Measurements from ENCODE around the gene TMEM115. TPM values are rescaled to one million over a fixed set of nuclear protein-coding genes. Genes with fewer than 3 reads are reported as not detected.
"Not testable (repeated sequence)": the region's sequence is repeated elsewhere in the genome, so short reads cannot be mapped to it uniquely, and the experiment has no call there.

Gene TMEM115
- total and polyA plus RNA-seq, 8 donors: 13.8 to 29.2 (median 16.8) TPM

DNA sequence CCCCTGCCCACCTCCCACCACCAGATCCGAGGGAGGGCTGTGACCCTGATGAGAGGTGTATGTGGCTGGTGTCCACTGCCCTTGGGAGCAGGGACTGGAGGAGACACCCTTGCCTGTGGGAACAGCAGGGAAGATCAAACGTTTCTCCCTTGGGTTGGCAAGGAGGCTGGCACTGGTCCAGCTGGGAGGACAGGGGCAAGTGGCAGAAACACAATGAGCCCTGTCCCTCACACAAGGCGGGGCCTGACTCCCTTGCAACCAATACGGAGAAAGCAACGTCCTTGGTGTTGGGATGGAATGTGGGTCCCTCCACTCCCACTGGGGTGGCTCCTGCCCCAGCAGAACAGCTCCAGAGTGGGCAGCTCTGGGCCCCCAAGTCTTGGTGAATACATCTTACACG is 42.0 kb downstream of the TMEM115 start:
- no peaks in the 10 kb centered on the region for H3K9me3 ChIP-seq
- peak overlapping the region in 1 of 4 donors; percentile 21 for H3K27ac ChIP-seq
- intact Hi-C loops (cut with DNase I): no loop called here
- ATAC-seq (no peak), FAIRE-seq (no peak), DNase-seq (peak in 2 of 6 donors; percentile 62 to 80)
- TF ChIP-seq, protein P1, sequence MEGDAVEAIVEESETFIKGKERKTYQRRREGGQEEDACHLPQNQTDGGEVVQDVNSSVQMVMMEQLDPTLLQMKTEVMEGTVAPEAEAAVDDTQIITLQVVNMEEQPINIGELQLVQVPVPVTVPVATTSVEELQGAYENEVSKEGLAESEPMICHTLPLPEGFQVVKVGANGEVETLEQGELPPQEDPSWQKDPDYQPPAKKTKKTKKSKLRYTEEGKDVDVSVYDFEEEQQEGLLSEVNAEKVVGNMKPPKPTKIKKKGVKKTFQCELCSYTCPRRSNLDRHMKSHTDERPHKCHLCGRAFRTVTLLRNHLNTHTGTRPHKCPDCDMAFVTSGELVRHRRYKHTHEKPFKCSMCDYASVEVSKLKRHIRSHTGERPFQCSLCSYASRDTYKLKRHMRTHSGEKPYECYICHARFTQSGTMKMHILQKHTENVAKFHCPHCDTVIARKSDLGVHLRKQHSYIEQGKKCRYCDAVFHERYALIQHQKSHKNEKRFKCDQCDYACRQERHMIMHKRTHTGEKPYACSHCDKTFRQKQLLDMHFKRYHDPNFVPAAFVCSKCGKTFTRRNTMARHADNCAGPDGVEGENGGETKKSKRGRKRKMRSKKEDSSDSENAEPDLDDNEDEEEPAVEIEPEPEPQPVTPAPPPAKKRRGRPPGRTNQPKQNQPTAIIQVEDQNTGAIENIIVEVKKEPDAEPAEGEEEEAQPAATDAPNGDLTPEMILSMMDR (IDR thresholded peaks at IDR 0.05): no peak
- WGBS, 2 donors: 57 to 65% methylated on average over 6 of the region's 6 CpGs
- no peaks in the 10 kb centered on the region for H3K27me3 ChIP-seq
- H3K4me3 ChIP-seq: no peak overlapping the region
- no peaks in the 10 kb centered on the region for H3K36me3 ChIP-seq
- peaks cover 5 to 17% (median 17%) of the 10 kb centered on the region in 3 donors for H3K4me1 ChIP-seq

DNA sequence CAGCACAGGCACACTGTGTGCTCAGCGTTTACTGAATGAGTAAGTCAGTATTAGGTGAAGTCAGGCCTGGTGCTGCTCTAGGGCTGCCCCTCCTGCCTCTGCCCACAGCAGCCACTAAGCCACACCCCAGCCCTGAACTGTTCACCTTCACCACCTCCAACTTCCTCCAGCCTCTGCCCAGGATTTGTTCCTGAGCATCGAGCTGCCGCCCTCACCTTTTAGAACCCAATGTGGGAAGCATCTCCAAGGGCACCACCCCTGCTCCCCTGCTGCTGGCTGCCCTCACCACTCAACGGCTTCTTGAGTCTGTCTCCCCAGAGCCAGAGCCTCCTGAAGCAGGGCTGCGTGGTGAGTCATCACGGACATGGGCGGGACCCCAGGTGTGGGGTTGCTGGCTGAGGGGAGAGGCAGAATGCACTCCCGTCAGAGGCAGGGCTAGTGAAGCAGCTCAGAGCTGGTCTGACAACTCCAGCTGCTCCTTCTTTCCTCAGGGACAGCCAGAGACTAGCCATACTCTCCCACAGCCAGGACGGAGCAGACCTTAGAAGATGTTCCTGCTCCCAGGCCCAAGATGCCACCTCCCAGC is 42.6 kb downstream of the TMEM115 start:
- peak in 2 of 6 donors; percentile 40 to 67 for DNase-seq
- intact Hi-C loops (cut with DNase I): no loop called here
- no peaks in the 10 kb centered on the region for H3K9me3 ChIP-seq
- FAIRE-seq: no peak
- peak in 1 of 4 donors; percentile 6 for ATAC-seq
- 74 to 78% methylated on average over 9 of the region's 9 CpGs for WGBS, 2 donors
- H3K27me3 ChIP-seq: no peaks in the 10 kb centered on the region
- peak overlapping the region in 1 of 4 donors; percentile 21 for H3K27ac ChIP-seq
- no peak overlapping the region for H3K4me3 ChIP-seq
- no peaks in the 10 kb centered on the region for H3K36me3 ChIP-seq
- TF ChIP-seq, protein P1 (IDR thresholded peaks at IDR 0.05): no peak
- H3K4me1 ChIP-seq: peaks cover 5 to 11% (median 11%) of the 10 kb centered on the region in 3 donors

DNA sequence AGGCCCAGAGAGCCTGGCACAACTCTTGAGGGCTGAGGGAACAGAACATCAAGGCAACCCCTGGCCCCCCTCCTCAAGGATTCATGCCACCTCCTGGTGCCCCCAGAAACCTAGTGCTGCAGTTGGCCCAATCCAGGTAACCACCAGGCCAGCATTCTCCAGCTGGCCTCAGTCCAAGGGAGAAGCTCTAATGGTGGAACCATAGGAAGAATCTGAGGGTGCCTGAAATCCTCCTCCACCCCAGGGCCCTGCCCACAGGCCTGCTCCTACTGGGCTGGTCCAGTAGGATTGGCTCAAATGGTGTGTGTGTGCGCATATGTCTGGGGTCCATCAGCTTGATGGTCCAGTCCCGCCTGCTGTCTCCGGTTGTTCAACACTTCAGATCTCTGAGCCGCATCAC is 44.5 kb downstream of the TMEM115 start:
- H3K27ac ChIP-seq: no peak overlapping the region

DNA sequence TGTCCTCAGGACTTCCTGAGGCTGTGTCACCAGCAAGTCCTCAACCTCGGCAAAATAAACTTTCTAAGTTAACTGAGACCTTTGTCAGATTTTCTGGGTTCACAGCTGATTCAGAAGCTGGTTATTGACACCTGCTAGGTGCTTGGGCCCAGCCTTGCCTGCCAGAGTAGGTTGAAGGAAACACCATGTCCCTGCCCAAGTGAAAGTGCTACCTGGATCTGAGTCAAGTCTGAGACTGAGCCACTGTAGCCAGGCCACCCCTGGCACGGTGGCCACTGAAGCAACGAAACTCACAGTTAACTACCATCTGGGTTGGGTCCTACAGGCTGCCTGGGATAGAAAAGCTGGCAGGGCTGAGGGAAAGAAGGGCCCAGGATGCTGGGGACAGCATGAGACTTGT is 45.0 kb downstream of the TMEM115 start:
- FAIRE-seq (no peak), ATAC-seq (no peak), DNase-seq (no peak)
- 83 to 89% methylated on average over 3 of the region's 3 CpGs for whole genome bisulfite sequencing, 2 donors
- Histone ChIP-seq H3K9me3 (no peaks in the 10 kb centered on the region), H3K4me1 (peaks cover 3 to 10% (median 10%) of the 10 kb centered on the region in 3 donors), H3K27ac (no peak overlapping the region), H3K36me3 (no peaks in the 10 kb centered on the region), H3K27me3 (no peaks in the 10 kb centered on the region), H3K4me3 (no peak overlapping the region)
- intact Hi-C loops (cut with DNase I): no loop called here
- TF ChIP-seq, protein P1 (IDR thresholded peaks at IDR 0.05): no peak

More for the DNA sequence above, 44.5 kb downstream of the TMEM115 start:
- Histone ChIP-seq H3K4me3 (no peak overlapping the region), H3K36me3 (no peaks in the 10 kb centered on the region), H3K9me3 (no peaks in the 10 kb centered on the region), H3K4me1 (peaks cover 0 to 8% (median 8%) of the 10 kb centered on the region in 3 donors), H3K27me3 (no peaks in the 10 kb centered on the region)
- DNase-seq: peak in 1 of 6 donors; percentile 36
- TF ChIP-seq, protein P1 (IDR thresholded peaks at IDR 0.05): no peak
- FAIRE-seq: no peak
- intact Hi-C loops (cut with DNase I): no loop called here
- 96 to 98% methylated on average over 4 of the region's 4 CpGs for WGBS, 2 donors
- no peak for ATAC-seq

DNA sequence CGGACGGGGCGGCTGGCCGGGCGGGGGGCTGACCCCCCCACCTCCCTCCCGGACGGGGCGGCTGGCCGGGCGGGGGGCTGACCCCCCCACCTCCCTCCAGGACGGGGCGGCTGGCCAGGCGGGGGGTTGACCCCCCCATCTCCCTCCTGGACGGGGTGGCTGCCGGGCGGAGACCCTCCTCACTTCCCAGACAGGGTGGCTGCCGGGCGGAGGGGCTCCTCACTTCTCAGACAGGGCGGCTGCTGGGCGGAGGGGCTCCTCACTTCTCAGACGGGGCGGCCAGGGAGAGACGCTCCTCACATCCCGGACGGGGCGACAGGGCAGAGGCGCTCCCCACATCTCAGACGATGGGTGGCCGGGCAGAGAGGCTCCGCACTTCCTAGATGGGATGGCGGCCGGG is 47.3 kb downstream of the TMEM115 start:
- H3K27ac ChIP-seq; ATAC-seq; FAIRE-seq; intact Hi-C loops (cut with DNase I); H3K9me3 ChIP-seq; H3K4me1 ChIP-seq; H3K27me3 ChIP-seq; DNase-seq; H3K4me3 ChIP-seq; H3K36me3 ChIP-seq: not testable (repeated sequence)
- 92 to 93% methylated on average over 16 to 32 of the region's 32 CpGs for WGBS, 2 donors

Other genes starting within 250 kb of the TMEM115 start
- gene SEMA3F, start 204.2 kb downstream of the TMEM115 start, total RNA-seq: 1 to 10 TPM; 1.4 to 7.7 (median 2.9) TPM
- 1 to 10 TPM; 7.1 to 8.8 TPM for gene SEMA3F, start 204.2 kb downstream of the TMEM115 start, polyA plus RNA-seq
- gene GNAT1, start 167.9 kb downstream of the TMEM115 start, total RNA-seq: not detected
- not detected for gene GNAT1, start 167.9 kb downstream of the TMEM115 start, polyA plus RNA-seq
- 10 to 100 TPM; 21.2 to 57.9 (median 38.6) TPM for gene SLC38A3, start 154.2 kb downstream of the TMEM115 start, total RNA-seq
- gene SLC38A3, start 154.2 kb downstream of the TMEM115 start, polyA plus RNA-seq: 10 to 100 TPM; 35.2 to 40.8 TPM
- gene GNAI2, start 123.3 kb downstream of the TMEM115 start, total RNA-seq: 100 to 1,000 TPM in 1 of 6 donors, 10 to 100 TPM in 5; 26.9 to 104 (median 42.9) TPM
- 10 to 100 TPM; 54.1 to 97.6 TPM for gene GNAI2, start 123.3 kb downstream of the TMEM115 start, polyA plus RNA-seq
- gene SEMA3B, start 90.4 kb downstream of the TMEM115 start, total RNA-seq: 10 to 100 TPM; 27.5 to 53.5 (median 33.2) TPM
- 100 to 1,000 TPM; 118 to 223 TPM for gene SEMA3B, start 90.4 kb downstream of the TMEM115 start, polyA plus RNA-seq
- gene LSMEM2, start 80.4 kb downstream of the TMEM115 start, total RNA-seq: under 1 TPM in 1 of 6 donors, not detected in 5; 0.12 TPM
- gene LSMEM2, start 80.4 kb downstream of the TMEM115 start, polyA plus RNA-seq: 1 to 10 TPM in 1 of 2 donors, under 1 TPM in 1; 0.15 to 2.1 TPM
- 10 to 100 TPM; 47.1 to 81.6 (median 55.1) TPM for gene IFRD2, start 67.1 kb downstream of the TMEM115 start, total RNA-seq
- 100 to 1,000 TPM; 101 to 117 TPM for gene IFRD2, start 67.1 kb downstream of the TMEM115 start, polyA plus RNA-seq
- 1 to 10 TPM in 1 of 6 donors, under 1 TPM in 5; 0.46 to 1.3 (median 0.65) TPM for gene HYAL3, start 60.1 kb downstream of the TMEM115 start, total RNA-seq
- 1 to 10 TPM; 1.6 to 2.1 TPM for gene HYAL3, start 60.1 kb downstream of the TMEM115 start, polyA plus RNA-seq
- gene NAA80, start 60.1 kb downstream of the TMEM115 start, total RNA-seq: 1 to 10 TPM; 2.6 to 6.6 (median 5.0) TPM
- gene NAA80, start 60.1 kb downstream of the TMEM115 start, polyA plus RNA-seq: 10 to 100 TPM; 13.0 to 15.6 TPM
- gene HYAL1, start 55.9 kb downstream of the TMEM115 start, total RNA-seq: 1 to 10 TPM; 3.1 to 7.1 (median 5.7) TPM
- gene HYAL1, start 55.9 kb downstream of the TMEM115 start, polyA plus RNA-seq: 10 to 100 TPM in 1 of 2 donors, 1 to 10 TPM in 1; 8.2 to 11.7 TPM
- 10 to 100 TPM in 4 of 6 donors, 1 to 10 TPM in 2; 6.3 to 22.1 (median 13.3) TPM for gene HYAL2, start 36.8 kb downstream of the TMEM115 start, total RNA-seq
- gene HYAL2, start 36.8 kb downstream of the TMEM115 start, polyA plus RNA-seq: 10 to 100 TPM; 28.4 to 39.5 TPM
- gene TUSC2, start 31.3 kb downstream of the TMEM115 start, total RNA-seq: 10 to 100 TPM; 10.2 to 18.7 (median 16.1) TPM
- 10 to 100 TPM; 20.8 to 21.8 TPM for gene TUSC2, start 31.3 kb downstream of the TMEM115 start, polyA plus RNA-seq
- gene RASSF1, start 18.7 kb downstream of the TMEM115 start, total RNA-seq: 10 to 100 TPM; 10.3 to 23.0 (median 12.2) TPM
- 10 to 100 TPM; 17.5 to 29.5 TPM for gene RASSF1, start 18.7 kb downstream of the TMEM115 start, polyA plus RNA-seq
- 1 to 10 TPM in 3 of 6 donors, under 1 TPM in 3; 0.35 to 1.3 (median 1.1) TPM for gene ZMYND10, start 13.8 kb downstream of the TMEM115 start, total RNA-seq
- gene ZMYND10, start 13.8 kb downstream of the TMEM115 start, polyA plus RNA-seq: 1 to 10 TPM; 5.1 to 8.3 TPM
- gene NPRL2, start 8.7 kb downstream of the TMEM115 start, total RNA-seq: 10 to 100 TPM; 17.1 to 29.2 (median 18.6) TPM
- gene NPRL2, start 8.7 kb downstream of the TMEM115 start, polyA plus RNA-seq: 10 to 100 TPM; 40.9 to 41.8 TPM
- gene CYB561D2, start 8.7 kb downstream of the TMEM115 start, total RNA-seq: 10 to 100 TPM in 4 of 6 donors, 1 to 10 TPM in 2; 8.6 to 14.2 (median 12.8) TPM
- 10 to 100 TPM; 15.3 to 30.4 TPM for gene CYB561D2, start 8.7 kb downstream of the TMEM115 start, polyA plus RNA-seq
- 1 to 10 TPM; 1.1 to 4.6 (median 2.2) TPM for gene CACNA2D2, start 144.1 kb upstream of the TMEM115 start, total RNA-seq
- 10 to 100 TPM in 1 of 2 donors, 1 to 10 TPM in 1; 5.7 to 19.5 TPM for gene CACNA2D2, start 144.1 kb upstream of the TMEM115 start, polyA plus RNA-seq
- 1 to 10 TPM; 3.2 to 5.6 (median 4.5) TPM for gene C3orf18, start 208.2 kb upstream of the TMEM115 start, total RNA-seq
- gene C3orf18, start 208.2 kb upstream of the TMEM115 start, polyA plus RNA-seq: 1 to 10 TPM; 5.3 to 8.9 TPM
- gene HEMK1, start 210.0 kb upstream of the TMEM115 start, total RNA-seq: 10 to 100 TPM in 5 of 6 donors, 1 to 10 TPM in 1; 9.6 to 20.2 (median 11.8) TPM
- gene HEMK1, start 210.0 kb upstream of the TMEM115 start, polyA plus RNA-seq: 10 to 100 TPM; 20.4 to 21.8 TPM